Activated naive CD4-positive, alpha-beta T cell treated with anti-CD3 and anti-CD28 coated beads, Interleukin-2, amount 50 U/mL, for 72 hours (primary cell): ENCODE data around the gene SLC2A4. TPM values are rescaled to one million over a fixed set of nuclear protein-coding genes. Genes with fewer than 3 reads are reported as not detected.
A peak's percentile ranks its signal among the peaks of the same experiment; 100 is the strongest.

Experiments
- ATAC-seq, 2 donors: fragments of 150-1000 bp; cut with Tn5 transposase; 2 replicates each; pipeline ENCODE4 v1.10.0; 2021; ENCODE audit warnings: mild to moderate bottlenecking in 2 of 2, moderate library complexity in 2 of 2
- DNase-seq, 2 donors: peaks; one replicate each; pipeline ENCODE4 v3.0.0; 2021 to 2022; ENCODE audit warnings: low spot score in 2 of 2
- H3K27ac Mint-ChIP-seq, 2 donors: one replicate each; pipeline ENCODE4 v1.8.0; 2022; ENCODE audit warnings: mild to moderate bottlenecking in 2 of 2, mixed read lengths in 2 of 2
- H3K36me3 Mint-ChIP-seq, 2 donors: one replicate each; pipeline ENCODE4 v1.8.0; 2022; ENCODE audit warnings: mixed read lengths in 2 of 2
- H3K9me3 Mint-ChIP-seq, 2 donors: one replicate each; pipeline ENCODE4 v1.8.0; 2022; ENCODE audit warnings: mixed read lengths in 2 of 2
- total RNA-seq, 2 donors: library from RNA; stranded (reverse); gene quantifications; one replicate each; pipeline ENCODE4 v1.2.3, GENCODE V29; 2022

The SLC2A4 gene
- total RNA-seq, 2 donors from 2014 or later: 0.51 TPM; not detected in 1

DNA sequence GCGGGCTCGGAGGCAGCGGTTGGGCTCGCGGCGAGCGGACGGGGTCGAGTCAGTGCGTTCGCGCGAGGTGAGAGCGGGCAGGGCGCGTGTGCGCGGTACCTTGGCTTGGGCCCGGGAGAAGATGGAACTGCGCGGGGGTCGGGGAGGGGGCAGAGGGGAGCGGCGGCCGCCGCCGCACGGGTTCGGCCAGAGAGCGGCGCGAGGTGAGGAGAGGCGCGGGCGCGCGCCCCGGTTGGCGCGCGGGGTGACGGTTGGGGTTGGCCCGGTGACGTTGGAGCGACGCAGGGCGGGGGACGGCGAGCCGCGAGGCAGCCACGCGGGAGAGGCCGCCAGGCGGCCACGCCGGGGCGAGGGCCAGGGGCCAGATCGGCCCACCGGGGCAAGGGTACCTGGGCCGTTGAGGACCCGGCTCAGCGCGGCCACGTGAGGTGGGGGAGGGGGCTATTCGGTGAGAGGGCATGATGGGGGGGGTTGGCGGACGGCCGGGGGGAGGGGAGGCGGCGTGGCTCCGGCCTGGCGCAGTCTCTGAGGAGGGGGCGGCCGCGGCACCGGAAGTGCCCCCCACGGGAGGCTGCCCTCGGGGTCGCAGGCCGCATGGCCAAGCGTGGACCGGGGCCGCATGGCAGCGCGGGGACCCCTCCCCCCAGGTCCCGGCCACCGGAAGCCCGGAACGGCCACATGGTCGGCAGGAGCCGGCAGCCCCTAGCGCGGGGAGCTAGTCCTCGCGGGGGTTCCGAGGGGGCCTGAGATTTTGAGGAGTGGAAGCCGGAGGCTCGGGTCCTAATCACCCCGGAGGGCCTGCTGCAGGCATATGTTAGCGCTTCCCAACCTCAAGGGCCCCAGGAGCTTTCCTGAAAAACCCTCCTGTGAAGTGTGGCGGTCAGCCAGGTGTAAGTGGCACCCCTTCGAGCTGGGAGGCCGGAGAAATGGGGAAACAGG, 26.4 kb downstream of the SLC2A4 start:
- H3K27ac Mint-ChIP-seq: peak overlapping the region; percentile 93 to 98
- no peaks in the 10 kb centered on the region for H3K9me3 Mint-ChIP-seq
- DNase-seq (peak in 1 of 2 donors; percentile 47), ATAC-seq (peak; percentile 8 to 12)
- peaks cover 35 to 44% of the 10 kb centered on the region in 2 donors for H3K36me3 Mint-ChIP-seq

DNA sequence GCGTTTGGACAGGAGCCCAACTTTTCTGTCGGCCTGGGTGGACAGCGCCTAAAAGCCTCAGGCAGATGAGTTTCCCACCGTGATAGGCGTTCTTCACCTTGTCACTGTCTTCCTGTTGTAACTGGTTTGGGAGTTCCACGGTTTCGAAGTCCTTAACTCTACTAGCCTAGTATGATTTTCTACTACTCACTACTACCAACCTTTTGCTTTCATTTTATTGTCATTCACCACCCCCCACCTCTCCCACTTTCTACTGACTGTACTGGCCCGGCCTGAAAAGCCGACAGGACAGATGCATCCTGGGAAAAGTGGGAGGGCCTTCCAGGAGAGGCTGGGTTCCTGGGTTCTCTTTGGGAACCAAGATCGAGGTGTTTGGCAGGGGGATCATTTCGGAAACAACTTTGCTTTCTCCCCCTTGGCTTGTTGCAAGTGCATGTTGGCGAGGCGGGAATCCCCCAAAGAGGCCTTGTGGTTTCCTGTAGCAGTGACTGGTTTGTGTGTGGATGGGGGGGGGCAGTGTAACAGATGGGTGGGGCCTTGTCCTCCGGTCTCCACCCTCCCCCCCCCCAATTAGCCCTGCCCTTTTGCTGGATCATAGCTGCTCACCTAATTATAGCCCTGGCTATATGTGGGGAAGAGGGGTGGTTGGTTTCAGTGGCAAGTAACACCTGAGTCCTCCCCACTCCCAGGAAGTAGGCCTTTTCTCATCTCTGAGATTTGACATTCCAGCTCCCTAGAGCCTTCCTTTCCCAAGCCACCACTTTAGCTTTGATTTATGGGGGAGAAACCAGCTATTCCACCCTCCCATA, 27.3 kb downstream of the SLC2A4 start:
- Mint-ChIP-seq H3K9me3 (no peaks in the 10 kb centered on the region), H3K36me3 (peaks cover 35 to 44% of the 10 kb centered on the region in 2 donors), H3K27ac (peak overlapping the region; percentile 93 to 96)
- DNase-seq: peak; percentile 77 to 83
- peak; percentile 48 to 50 for ATAC-seq

DNA sequence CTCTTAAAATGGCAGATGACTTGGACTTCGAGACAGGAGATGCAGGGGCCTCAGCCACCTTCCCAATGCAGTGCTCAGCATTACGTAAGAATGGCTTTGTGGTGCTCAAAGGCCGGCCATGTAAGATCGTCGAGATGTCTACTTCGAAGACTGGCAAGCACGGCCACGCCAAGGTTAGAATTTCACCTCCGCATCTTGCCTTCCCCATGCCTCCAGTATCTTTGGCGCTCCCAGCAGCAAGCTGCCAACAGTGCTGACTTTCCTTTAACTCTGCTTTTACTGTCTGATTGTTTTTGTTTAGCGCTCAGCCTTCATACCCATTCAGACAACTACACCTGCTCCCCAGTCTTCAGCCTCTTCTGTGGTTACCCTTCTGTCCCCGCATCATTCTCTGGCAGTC, 28.1 kb downstream of the SLC2A4 start:
- Mint-ChIP-seq H3K36me3 (peaks cover 40 to 44% of the 10 kb centered on the region in 2 donors), H3K27ac (peak overlapping the region; percentile 93 to 96), H3K9me3 (no peaks in the 10 kb centered on the region)
- no peak for DNase-seq
- no peak for ATAC-seq

DNA sequence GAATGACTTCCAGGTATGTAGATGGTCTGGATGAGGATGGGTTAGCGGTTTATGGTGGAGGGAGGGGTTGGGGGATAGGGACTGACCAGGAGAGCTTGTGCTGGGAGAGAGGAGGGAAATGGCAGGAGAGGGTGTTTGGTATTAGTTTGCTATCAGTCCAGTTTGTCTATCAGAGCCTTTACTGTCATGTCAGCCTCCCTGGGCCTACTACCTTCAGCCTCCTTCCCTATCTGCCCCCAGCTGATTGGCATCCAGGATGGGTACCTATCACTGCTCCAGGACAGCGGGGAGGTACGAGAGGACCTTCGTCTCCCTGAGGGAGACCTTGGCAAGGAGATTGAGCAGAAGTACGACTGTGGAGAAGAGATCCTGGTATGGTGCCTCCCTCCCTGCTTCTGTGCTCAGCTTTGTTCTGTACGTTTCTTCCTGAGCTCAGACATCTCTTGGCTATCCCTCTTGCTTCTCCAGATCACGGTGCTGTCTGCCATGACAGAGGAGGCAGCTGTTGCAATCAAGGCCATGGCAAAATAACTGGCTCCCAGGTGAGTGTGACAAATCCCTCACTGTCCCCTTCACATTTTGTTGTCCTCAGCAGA, 29.7 kb downstream of the SLC2A4 start:
- Mint-ChIP-seq H3K36me3 (peaks cover 44 to 48% of the 10 kb centered on the region in 2 donors), H3K9me3 (no peaks in the 10 kb centered on the region), H3K27ac (peak overlapping the region in 1 of 2 donors; percentile 84)
- no peak for ATAC-seq
- no peak for DNase-seq

DNA sequence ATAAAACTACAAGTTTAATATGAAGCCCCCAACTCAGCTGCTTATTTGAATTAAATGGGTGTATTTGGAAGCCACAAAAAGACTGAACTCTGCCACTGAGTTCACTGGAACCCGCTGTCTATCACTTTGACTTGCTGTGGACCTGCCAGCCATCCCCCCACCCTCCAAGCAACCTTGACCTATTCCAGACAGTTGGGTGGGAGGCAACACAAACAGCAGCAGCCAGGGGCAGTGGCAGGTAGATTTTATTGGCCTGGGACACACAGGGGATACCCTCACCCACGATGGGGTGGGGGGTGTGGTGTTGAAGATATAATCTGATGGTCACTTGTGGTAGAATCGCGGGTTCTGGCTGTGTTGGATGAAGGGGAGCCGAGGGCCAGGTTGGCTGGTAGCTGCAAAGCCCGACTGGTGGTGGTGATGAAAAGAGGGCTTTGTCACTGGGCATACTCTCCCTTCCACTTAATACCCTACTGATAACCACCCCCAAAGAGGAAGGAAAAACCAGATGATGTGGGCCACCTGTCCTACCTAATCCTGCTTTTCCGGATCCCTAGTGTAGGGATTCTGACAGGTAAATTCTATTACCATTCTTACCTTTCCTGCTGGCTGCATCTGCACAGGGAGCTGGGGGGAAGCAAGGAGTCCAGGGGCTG, 31.0 kb downstream of the SLC2A4 start:
- Mint-ChIP-seq H3K27ac (peak overlapping the region; percentile 95 to 98), H3K36me3 (peaks cover 44 to 52% of the 10 kb centered on the region in 2 donors), H3K9me3 (no peaks in the 10 kb centered on the region)
- DNase-seq (no peak), ATAC-seq (no peak)

DNA sequence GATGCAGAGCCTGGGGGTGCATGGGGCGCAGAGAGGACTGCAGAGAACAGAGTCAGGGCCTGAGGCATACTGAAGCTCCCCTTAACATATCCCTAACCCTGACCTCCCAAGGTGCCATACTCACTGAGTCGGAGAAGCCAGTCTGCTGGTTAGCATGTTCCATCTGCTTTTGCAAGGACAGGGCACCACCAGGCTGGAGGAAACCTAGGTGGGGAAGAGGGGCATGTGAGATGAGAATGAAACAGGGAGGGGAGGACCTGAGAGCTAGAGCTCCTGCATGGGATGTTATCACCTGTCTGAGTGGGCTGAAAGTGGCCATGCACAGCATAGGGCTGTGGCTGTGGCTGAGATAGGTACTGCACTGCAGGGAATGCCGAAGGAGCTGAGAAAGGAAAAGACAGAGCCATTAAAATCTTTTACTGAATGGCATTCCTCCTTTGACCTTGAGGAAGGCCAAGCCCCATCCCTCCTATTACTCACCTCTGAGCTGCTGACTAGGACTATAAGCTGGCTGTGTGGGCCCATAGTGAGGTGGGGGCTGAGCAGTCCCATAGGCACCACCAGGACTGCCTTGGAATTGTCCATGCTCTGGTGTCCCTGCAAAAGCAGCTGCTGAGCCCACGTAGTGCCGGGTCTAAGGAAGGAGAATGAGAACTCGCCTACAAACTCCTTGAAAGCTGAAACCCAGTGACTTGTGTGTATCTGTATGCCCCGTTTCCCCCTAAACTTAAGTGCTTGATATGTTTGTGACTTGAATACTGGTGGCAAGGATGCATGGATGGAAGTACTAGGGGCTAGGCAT, 31.8 kb downstream of the SLC2A4 start:
- peak in 1 of 2 donors; percentile 42 for DNase-seq
- H3K36me3 Mint-ChIP-seq: peaks cover 44 to 52% of the 10 kb centered on the region in 2 donors
- no peak for ATAC-seq
- H3K27ac Mint-ChIP-seq: peak overlapping the region; percentile 95 to 98
- H3K9me3 Mint-ChIP-seq: no peaks in the 10 kb centered on the region

DNA sequence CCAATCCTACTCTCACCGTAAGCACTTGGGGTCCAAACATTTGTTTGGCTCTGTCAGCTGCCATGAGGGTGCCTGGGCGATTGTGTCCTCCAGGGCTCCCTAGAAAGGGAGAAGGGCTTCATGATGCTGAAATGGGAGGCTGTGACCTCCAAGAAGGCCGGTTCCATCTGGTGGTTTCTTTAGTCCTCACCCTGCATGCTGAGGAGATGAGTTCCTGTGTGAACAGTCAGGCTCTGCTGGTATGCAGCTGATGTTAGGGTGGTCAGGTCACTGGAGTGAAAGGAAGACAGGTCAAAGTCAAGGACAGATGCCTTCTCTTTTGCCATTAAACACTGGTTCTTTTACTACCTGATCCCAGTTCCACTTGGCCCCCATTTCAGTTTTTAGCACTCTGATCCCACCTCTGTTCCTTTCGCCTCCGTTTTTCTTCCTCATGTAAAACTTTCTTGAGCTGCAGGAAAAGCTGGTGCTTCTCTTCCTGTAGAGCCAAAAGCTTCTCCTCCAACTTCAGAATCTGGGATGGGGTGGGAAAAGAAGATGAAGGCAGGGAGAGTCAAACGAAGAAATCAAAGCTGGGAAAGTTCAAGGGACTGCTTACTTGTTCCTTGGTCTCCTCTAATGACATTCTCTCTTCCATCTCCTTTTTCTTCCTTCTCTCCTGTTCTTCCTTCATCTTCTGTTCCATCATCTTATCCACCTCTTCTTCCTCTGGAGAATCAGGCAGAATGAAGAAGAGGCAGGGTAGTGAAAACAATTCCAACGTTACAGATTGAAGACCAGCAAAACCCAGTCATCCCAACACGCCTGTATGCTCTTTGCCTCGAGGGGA, 32.6 kb downstream of the SLC2A4 start:
- DNase-seq: no peak
- no peak for ATAC-seq
- H3K36me3 Mint-ChIP-seq: peaks cover 41 to 45% of the 10 kb centered on the region in 2 donors

DNA sequence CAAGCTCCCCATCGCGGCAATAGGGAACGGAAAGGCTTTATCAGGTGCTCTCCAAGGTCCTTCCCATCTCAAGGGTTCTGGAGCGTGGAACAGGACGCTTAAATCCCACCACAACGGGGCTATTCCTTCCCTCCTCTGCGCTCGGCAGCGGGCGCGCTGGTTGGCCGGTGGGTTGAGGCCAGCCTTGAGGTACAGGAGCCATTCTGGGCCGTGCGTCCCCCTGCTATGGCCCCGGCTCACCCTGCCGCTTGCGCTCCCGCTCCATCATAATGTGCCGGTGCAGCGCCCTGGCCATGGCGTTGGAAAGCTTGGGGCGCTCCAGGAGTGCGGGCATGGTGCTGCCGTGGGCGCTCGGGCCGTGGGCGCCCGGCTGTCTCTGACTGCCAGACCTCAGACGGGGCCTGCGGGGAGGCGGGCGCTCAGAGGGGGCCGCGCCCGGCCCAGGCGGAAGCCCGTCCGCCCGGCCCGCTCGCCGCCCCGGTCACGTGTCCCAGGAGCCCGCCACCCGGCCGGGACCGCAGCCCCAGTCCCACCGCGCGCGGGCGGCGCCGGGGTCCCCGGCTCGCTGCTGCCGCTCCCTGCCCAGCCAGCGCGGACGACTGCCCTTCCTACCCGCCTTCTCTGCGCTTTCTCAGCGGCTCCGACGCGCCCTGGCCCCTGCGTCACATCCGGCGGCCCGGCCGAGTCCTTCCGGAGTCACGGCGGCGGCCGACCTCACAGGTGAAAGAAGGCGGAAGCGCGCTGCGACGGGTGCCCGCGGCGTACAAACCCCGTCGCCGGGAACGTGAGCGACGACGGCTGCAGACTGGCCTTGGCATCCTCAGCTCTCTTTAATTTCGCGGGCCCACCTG, 33.4 kb downstream of the SLC2A4 start, which contains the start of gene GPS2:
Gene GPS2, minus strand, starts transcription at position 642 of the 851 bp plus-strand sequence. Its CDS starts 308 bp downstream, at position 334.
- peak within 1 kb of the TSS; percentile 95 to 98 for H3K27ac Mint-ChIP-seq
- ATAC-seq (peak; percentile 83 to 95), DNase-seq (peak; percentile 92 to 96)
- H3K36me3 Mint-ChIP-seq: peaks cover 32 to 36% of the 10 kb centered on the region in 2 donors
- H3K9me3 Mint-ChIP-seq: no peaks in the 10 kb centered on the region

More for the DNA sequence above, 32.6 kb downstream of the SLC2A4 start:
- H3K27ac Mint-ChIP-seq: peak overlapping the region; percentile 95 to 98
- H3K9me3 Mint-ChIP-seq: no peaks in the 10 kb centered on the region

DNA sequence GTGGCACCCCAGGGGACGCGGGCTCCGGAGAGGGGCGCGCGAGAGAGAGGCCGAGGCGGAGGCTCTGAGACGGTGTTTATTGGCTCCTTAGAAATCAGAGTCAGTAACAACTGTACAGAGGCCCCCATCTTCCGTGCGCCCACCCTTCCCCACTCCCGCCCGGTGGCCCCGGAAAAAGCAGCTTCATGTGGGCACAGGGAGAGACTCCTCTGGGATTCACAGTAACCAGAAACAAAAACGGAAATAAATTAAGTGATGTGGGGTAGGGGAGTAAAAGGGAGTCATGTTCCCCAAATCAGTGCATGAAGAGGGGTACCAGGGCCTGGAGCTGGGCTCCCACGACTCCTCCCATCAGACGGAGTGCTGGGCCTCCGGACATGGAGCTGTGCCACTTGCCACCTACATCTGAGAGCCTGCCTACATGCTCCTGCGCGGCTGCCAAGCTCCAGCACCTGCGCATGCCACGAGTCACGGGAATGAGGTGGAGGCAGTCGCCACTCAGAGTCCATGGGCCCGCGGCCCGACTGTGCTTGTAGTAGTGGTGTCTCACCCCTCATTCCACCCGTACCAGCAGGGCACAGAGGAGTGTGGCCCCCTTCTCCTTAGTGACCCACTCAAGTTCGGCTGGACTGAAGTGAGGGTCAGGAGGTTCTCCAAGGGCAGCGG, 34.2 kb downstream of the SLC2A4 start:
- H3K9me3 Mint-ChIP-seq: no peaks in the 10 kb centered on the region
- DNase-seq (no peak), ATAC-seq (no peak)
- peak overlapping the region; percentile 95 to 97 for H3K27ac Mint-ChIP-seq
- peaks cover 25 to 29% of the 10 kb centered on the region in 2 donors for H3K36me3 Mint-ChIP-seq

DNA sequence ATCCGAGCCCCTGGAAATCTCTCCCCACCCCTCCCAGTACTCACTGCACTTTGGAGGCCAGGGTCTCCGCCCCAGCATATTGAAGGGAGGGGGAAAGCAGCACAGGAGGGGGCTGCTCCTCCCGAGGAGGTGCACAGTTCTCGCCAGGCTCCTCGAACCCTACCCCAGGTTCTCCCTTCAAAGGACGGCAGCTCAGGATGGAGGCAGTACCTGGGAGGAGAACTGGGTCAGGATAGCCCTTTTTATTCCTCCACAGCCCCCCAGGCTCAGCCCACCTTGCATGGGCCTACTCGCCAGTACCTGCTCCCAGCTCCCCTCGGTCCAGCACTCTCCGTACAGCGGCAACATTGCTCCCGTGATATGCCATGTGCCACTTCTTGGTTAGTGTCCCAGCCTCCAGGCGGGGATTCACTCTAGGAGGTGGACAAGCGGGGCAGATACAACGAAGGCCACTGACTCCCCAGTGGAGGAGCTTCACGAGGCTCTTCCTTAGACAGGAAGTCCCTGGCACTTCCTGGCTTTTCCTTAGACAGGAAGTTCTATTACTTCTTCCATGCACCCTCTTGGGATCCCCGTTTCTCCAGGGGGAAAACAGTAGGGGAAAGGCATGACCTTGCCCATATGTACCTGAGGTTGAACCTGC, 35.8 kb downstream of the SLC2A4 start:
- DNase-seq (no peak), ATAC-seq (no peak)
- Mint-ChIP-seq H3K9me3 (no peaks in the 10 kb centered on the region), H3K36me3 (peaks cover 11 to 18% of the 10 kb centered on the region in 2 donors), H3K27ac (peak overlapping the region in 1 of 2 donors; percentile 39)

DNA sequence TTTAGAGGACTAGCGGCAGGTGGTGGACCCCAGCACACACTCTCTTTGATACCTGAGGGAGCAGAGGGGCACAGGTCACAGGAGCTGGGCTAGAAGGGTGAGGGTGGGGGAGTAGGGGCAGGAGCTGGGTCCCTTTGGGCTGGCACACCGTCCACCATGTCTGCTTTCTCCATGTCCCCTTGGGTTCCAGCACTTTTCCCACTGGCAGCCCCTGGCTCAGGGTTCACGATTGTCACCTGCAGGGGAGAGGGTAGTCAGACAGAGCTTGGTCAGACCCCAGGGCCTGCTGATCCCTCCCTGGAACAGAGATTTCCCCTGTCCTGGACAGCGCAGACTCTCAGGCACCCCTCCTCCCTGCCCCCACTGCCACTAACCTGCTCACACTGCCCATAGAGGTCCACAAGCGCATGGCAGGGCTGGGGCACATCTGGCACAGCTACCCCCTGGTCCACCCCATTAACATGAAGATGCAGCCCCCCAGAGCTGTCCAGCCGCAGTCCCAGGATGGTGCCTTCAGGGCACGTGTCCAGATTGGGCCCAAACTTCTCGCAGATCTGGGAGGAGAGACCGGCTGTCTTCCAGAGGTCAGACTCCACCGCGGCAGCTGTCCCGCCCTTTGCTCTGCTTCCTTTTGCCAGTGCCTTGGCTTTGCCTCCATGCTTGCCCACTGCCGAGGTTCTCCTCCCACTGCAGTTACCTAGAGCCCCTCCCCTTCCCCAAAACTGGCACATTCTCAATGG, 36.8 kb downstream of the SLC2A4 start:
- ATAC-seq: no peak
- Mint-ChIP-seq H3K9me3 (no peaks in the 10 kb centered on the region), H3K27ac (peak overlapping the region in 1 of 2 donors; percentile 52), H3K36me3 (peaks cover 5 to 18% of the 10 kb centered on the region in 2 donors)
- DNase-seq: no peak

DNA sequence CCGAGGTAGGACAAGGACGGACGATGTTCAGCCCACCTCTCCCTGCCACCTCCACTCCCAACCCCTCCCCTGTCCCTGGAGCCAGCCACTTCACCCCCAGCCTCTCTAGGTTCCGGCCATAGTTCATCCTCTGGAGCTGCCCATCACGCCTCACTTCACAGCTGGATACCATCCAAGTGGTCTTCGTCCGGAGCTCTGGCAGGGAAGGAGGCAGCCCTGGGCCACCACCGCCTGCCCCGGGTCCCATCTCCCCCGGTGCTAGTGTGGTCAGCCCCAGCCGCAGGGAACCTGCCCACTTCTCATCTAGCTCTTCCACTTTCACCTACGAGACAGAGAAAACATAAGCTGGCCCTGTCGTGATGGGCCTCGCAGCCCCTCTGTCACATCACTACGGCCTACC, 39.9 kb downstream of the SLC2A4 start:
- H3K36me3 Mint-ChIP-seq: peaks cover 2 to 5% of the 10 kb centered on the region in 2 donors
- peak overlapping the region in 1 of 2 donors; percentile 25 for H3K27ac Mint-ChIP-seq
- no peaks in the 10 kb centered on the region for H3K9me3 Mint-ChIP-seq
- no peak for DNase-seq
- ATAC-seq: no peak
